IMR-90 (cell line): Measurements from ENCODE around the gene AFAP1L2. TPM values are rescaled to one million over a fixed set of nuclear protein-coding genes. Genes with fewer than 3 reads are reported as not detected.

ENCODE experiments used
- ATAC-seq: fragments of 200-7000 bp; cut with Tn5 transposase; 2 replicates; pipeline ENCODE4 v1.9.1; 2020; ENCODE audit warnings: low read depth, mild to moderate bottlenecking, moderate library complexity
- BruUV-seq: library from RNA; stranded (reverse); fragments of 400-500 nt; replicated peaks from 2 replicates; lab custom pipeline; 2021; lab: Mats Ljungman, UMichigan
- CTCF ChIA-PET: fragments of 300-600 bp; formaldehyde crosslinking; extraction: SDS; loops from one replicate; lab custom pipeline; 2021; ENCODE audit warnings: antibody characterized with exemption; lab: Yijun Ruan, JAX
- POLR2A ChIA-PET: fragments of 300-600 bp; sonication (Branson Sonifier 250); formaldehyde crosslinking; loops from one replicate; lab custom pipeline; 2022; ENCODE audit warnings: antibody characterized with exemption; ENCODE audit not compliant: unreplicated experiment; lab: Charles Lee
- DNase-seq: peaks from one replicate; pipeline ENCODE4 v3.0.0; 2013
- H2AFZ ChIP-seq: replicated peaks from 2 replicates; pipeline ENCODE3; 2013; ENCODE audit warnings: low read length, mild to moderate bottlenecking; ENCODE audit not compliant: poor library complexity
- H2AK5ac ChIP-seq: 2 replicates; pipeline ENCODE4 v1.6.1; 2013; ENCODE audit warnings: low read depth, low read length, inconsistent platforms
- H2AK9ac ChIP-seq: replicated peaks from 2 replicates; pipeline ENCODE3; 2013; ENCODE audit warnings: mild to moderate bottlenecking, low read depth, low read length, moderate library complexity; ENCODE audit not compliant: poor library complexity
- H2BK120ac ChIP-seq: 2 replicates; pipeline ENCODE4 v1.6.1; 2013; ENCODE audit warnings: low read depth, low read length, inconsistent platforms
- H2BK15ac ChIP-seq: 3 replicates; pipeline ENCODE4 v1.6.1; 2013; ENCODE audit warnings: low read depth, low read length, inconsistent platforms
- H2BK20ac ChIP-seq: 2 replicates; pipeline ENCODE4 v1.6.1; 2013; ENCODE audit warnings: low read depth, mild to moderate bottlenecking, inconsistent platforms, low read length, moderate library complexity
- H2BK5ac ChIP-seq: 2 replicates; pipeline ENCODE4 v1.6.1; 2013; ENCODE audit warnings: mild to moderate bottlenecking, low read depth, low read length, inconsistent platforms; ENCODE audit not compliant: poor library complexity, severe bottlenecking
- H3K14ac ChIP-seq: replicated peaks from 2 replicates; pipeline ENCODE4 v1.6.1; 2013; ENCODE audit warnings: low read depth, low read length, inconsistent platforms
- H3K18ac ChIP-seq: 2 replicates; pipeline ENCODE4 v1.6.1; 2013; ENCODE audit warnings: low read depth, low read length, control low read depth
- H3K23ac ChIP-seq: 2 replicates; pipeline ENCODE4 v1.6.1; 2013; ENCODE audit warnings: low read depth, low read length, inconsistent platforms
- H3K27ac ChIP-seq: 2 replicates; pipeline ENCODE4 v1.5.1; 2013; ENCODE audit warnings: mild to moderate bottlenecking, control low read depth, low read length; ENCODE audit not compliant: insufficient read depth
- H3K27me3 ChIP-seq: 2 replicates; pipeline ENCODE4 v1.6.1; 2013; ENCODE audit warnings: low read length; ENCODE audit not compliant: control insufficient read depth, insufficient read depth
- H3K36me3 ChIP-seq: 2 replicates; pipeline ENCODE4 v1.6.1; 2013; ENCODE audit warnings: low read length, mixed read lengths; ENCODE audit not compliant: control insufficient read depth, insufficient read depth
- H3K4ac ChIP-seq: 2 replicates; pipeline ENCODE4 v1.6.1; 2013; ENCODE audit warnings: low read depth, low read length, inconsistent platforms
- H3K4me1 ChIP-seq: 2 replicates; pipeline ENCODE4 v1.6.1; 2013; ENCODE audit warnings: low read length, mixed read lengths; ENCODE audit not compliant: control insufficient read depth, insufficient read depth
- H3K4me2 ChIP-seq: 2 replicates; pipeline ENCODE4 v1.6.1; 2013; ENCODE audit warnings: low read depth, mild to moderate bottlenecking, control low read depth, low read length, moderate library complexity
- H3K4me3 ChIP-seq: 2 replicates; pipeline ENCODE4 v1.5.1; 2013; ENCODE audit warnings: low read depth, mild to moderate bottlenecking, control low read depth, low read length, moderate library complexity; ENCODE audit not compliant: insufficient read depth
- H3K56ac ChIP-seq: 2 replicates; pipeline ENCODE4 v1.6.1; 2013; ENCODE audit warnings: low read length, inconsistent platforms; ENCODE audit not compliant: insufficient read depth; ENCODE audit errors: extremely low read depth
- H3K79me1 ChIP-seq, 2 experiments: 2 replicates each; pipeline ENCODE4 v1.6.1; 2013; ENCODE audit warnings: low read length in 2 of 2, inconsistent platforms in 1 of 2, low read depth in 1 of 2
- H3K9ac ChIP-seq: 2 replicates; pipeline ENCODE4 v1.6.1; 2013; ENCODE audit warnings: low read depth, low read length, control low read depth
- H3K9me1 ChIP-seq: 2 replicates; pipeline ENCODE4 v1.6.1; 2013; ENCODE audit warnings: low read length, inconsistent platforms; ENCODE audit not compliant: insufficient read depth
- H3K9me3 ChIP-seq: 2 replicates; pipeline ENCODE4 v1.6.1; 2013; ENCODE audit warnings: low read length; ENCODE audit not compliant: control insufficient read depth, insufficient read depth
- H4K20me1 ChIP-seq: 2 replicates; pipeline ENCODE4 v1.6.1; 2013; ENCODE audit warnings: low read length, inconsistent platforms; ENCODE audit not compliant: insufficient read depth
- H4K5ac ChIP-seq: 2 replicates; pipeline ENCODE4 v1.6.1; 2013; ENCODE audit warnings: mild to moderate bottlenecking, low read depth, low read length, control low read depth
- H4K8ac ChIP-seq, 2 experiments: 2 replicates each; pipeline ENCODE4 v1.6.1; 2013; ENCODE audit warnings: low read depth in 2 of 2, low read length in 2 of 2, control low read depth in 1 of 2, inconsistent platforms in 1 of 2
- H4K91ac ChIP-seq: 2 replicates; pipeline ENCODE4 v1.6.1; 2013; ENCODE audit warnings: low read depth, low read length, inconsistent platforms; ENCODE audit not compliant: insufficient read depth
- BHLHE40 ChIP-seq: fragments of 150-350 bp; IDR thresholded peaks from 2 replicates; pipeline ENCODE4 v1.6.1; 2016; ENCODE audit warnings: mild to moderate bottlenecking, low read depth, low read length
- CEBPB ChIP-seq: IDR thresholded peaks from 2 replicates; pipeline ENCODE4 v1.6.1; 2012; ENCODE audit warnings: low read depth, low read length, improper control_type of control experiment
- CHD1 ChIP-seq: IDR thresholded peaks from 2 replicates; pipeline ENCODE4 v1.6.1; 2012; ENCODE audit warnings: low read depth, low read length, improper control_type of control experiment
- FOS ChIP-seq: fragments of 150-350 bp; IDR thresholded peaks from 2 replicates; pipeline ENCODE4 v1.6.1; 2016; ENCODE audit warnings: low read depth, low read length
- MAFK ChIP-seq: IDR thresholded peaks from 2 replicates; pipeline ENCODE4 v1.6.1; 2012; ENCODE audit warnings: low read depth, low read length, improper control_type of control experiment
- MAZ ChIP-seq: IDR thresholded peaks from 2 replicates; pipeline ENCODE4 v1.6.1; 2012; ENCODE audit warnings: low read depth, mild to moderate bottlenecking, low read length, improper control_type of control experiment, moderate library complexity, borderline replicate concordance
- MXI1 ChIP-seq: IDR thresholded peaks from 2 replicates; pipeline ENCODE4 v1.6.1; 2012; ENCODE audit warnings: low read depth, mild to moderate bottlenecking, low read length, moderate library complexity, borderline replicate concordance
- NFE2L2 ChIP-seq: fragments of 150-350 bp; IDR thresholded peaks from 2 replicates; pipeline ENCODE4 v1.6.1; 2016; ENCODE audit warnings: low read depth, mild to moderate bottlenecking, low read length
- POLR2A ChIP-seq: IDR thresholded peaks from 2 replicates; pipeline ENCODE4 v1.6.1; 2012; ENCODE audit warnings: mild to moderate bottlenecking, low read depth, low read length
- RAD21 ChIP-seq: IDR thresholded peaks from 2 replicates; pipeline ENCODE4 v1.6.1; 2012; ENCODE audit warnings: low read length, improper control_type of control experiment
- RCOR1 ChIP-seq: IDR thresholded peaks from 2 replicates; pipeline ENCODE4 v1.6.1; 2012; ENCODE audit warnings: mild to moderate bottlenecking, low read length, improper control_type of control experiment; ENCODE audit not compliant: insufficient replicate concordance
- RFX5 ChIP-seq: IDR thresholded peaks from 2 replicates; pipeline ENCODE4 v1.8.0; 2012; ENCODE audit warnings: low read depth, mild to moderate bottlenecking, low read length, moderate library complexity
- SMC3 ChIP-seq: fragments of 150-350 bp; IDR thresholded peaks from 2 replicates; pipeline ENCODE4 v1.6.1; 2016; ENCODE audit warnings: low read depth, mild to moderate bottlenecking, antibody characterized with exemption, low read length, moderate library complexity
- WGBS, 2 experiments: methylation state at CpG; one replicate each; pipeline versions ENCODE4 v1.1.5 to v1.1.7; 2013; ENCODE audit warnings: missing lambda C conversion rate in 2 of 2; ENCODE audit not compliant: insufficient read length in 1 of 2; ENCODE audit errors: extremely low coverage in 2 of 2; 5-methylcytosine and 5-hydroxymethylcytosine counted together
- dilution Hi-C: fragments of 300-500 bp; cut with HindIII; formaldehyde crosslinking; loops from one replicate; pipeline ENCODE4 v1.14.3; 2018; ENCODE audit warnings: low sequenced_read_pairs; ENCODE audit not compliant: unreplicated experiment
- in situ Hi-C: fragments of 300-500 bp; cut with MboI; formaldehyde crosslinking; loops from 3 replicates; pipeline ENCODE4 v1.14.3; 2019; ENCODE audit warnings: low sequenced_read_pairs, inconsistent platforms, mixed read lengths
- intact Hi-C: fragments of 100-400 bp; cut with micrococcal nuclease; formaldehyde crosslinking; loops from 2 replicates; pipeline ENCODE4 v1.10.0; 2022
- polyA plus RNA-seq, 3 experiments: library from polyadenylated mRNA; depleted of rRNA; stranded (reverse); fragments of >200 nt; gene quantifications; 2 replicates each; pipeline ENCODE4 v1.2.3, GENCODE V29; 2012; ENCODE audit warnings: low replicate concordance in 1 of 3
- total RNA-seq: library from RNA; depleted of rRNA; stranded (reverse); fragments of >200 nt; gene quantifications from 2 replicates; pipeline ENCODE4 v1.2.3, GENCODE V29; 2012
- TF ChIP-seq, protein P1 (sequence below): fragments of 150-350 bp; IDR thresholded peaks from 2 replicates; pipeline ENCODE4 v1.6.1; 2016; ENCODE audit warnings: low read depth, mild to moderate bottlenecking, low read length, moderate library complexity, borderline replicate concordance
- TF ChIP-seq, protein P2 (sequence below): fragments of 150-350 bp; IDR thresholded peaks from 2 replicates; pipeline ENCODE4 v1.6.1; 2017; ENCODE audit warnings: mild to moderate bottlenecking, antibody characterized with exemption, low read length, low read depth
- TF ChIP-seq, protein P3 (sequence below): conservative IDR thresholded peaks from 2 replicates; pipeline ENCODE4 v1.5.1; 2012; ENCODE audit warnings: mild to moderate bottlenecking, low read depth, low read length, improper control_type of control experiment

The AFAP1L2 gene
- total and polyA plus RNA-seq, 2 of the 4 experiments (the other 2 are of a cell fraction) = under 0.01 to 0.10 TPM

DNA sequence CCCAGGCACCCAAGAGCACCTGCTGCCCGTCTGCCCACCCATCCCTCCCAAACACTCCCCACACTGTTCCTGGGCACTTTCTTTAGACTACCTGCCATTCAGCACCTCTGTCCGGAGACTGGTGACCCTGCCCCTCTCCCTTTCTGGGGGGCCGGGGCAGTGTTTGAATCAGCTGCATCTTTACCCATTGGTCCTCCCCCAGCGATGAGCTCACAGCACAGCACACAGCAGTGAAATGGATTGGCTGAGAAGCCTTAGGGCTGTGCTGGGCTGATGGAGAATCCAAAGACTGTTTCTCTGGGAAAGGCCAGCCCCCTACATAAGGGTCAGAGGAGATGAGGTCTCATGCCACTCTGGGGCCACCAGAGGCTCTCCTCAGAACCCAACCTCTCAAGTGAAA lies 125.0 kb downstream of the AFAP1L2 start:
- in situ Hi-C loops (no loop called here), dilution Hi-C loops (no loop called here), intact Hi-C loops (no loop called here)
- Histone ChIP-seq H3K79me1 (no peaks in the 10 kb centered on the region), H3K18ac (no peak overlapping the region), H3K27ac (no peak overlapping the region), H2BK120ac (no peak overlapping the region), H2AFZ (no peak overlapping the region), H3K4ac (no peak overlapping the region), H4K5ac (no peak overlapping the region), H4K20me1 (no peaks in the 10 kb centered on the region), H3K9ac (no peak overlapping the region), H3K56ac (no peak overlapping the region), H2BK15ac (no peak overlapping the region), H2AK9ac (no peak overlapping the region), H3K4me3 (no peak overlapping the region), H2BK5ac (no peak overlapping the region), H3K4me1 (no peaks in the 10 kb centered on the region), H2AK5ac (no peak overlapping the region), H4K8ac (no peak overlapping the region), H3K9me1 (no peaks in the 10 kb centered on the region), H3K14ac (no peak overlapping the region), H3K36me3 (no peaks in the 10 kb centered on the region), H3K23ac (no peak overlapping the region), H3K27me3 (peaks cover 54% of the 10 kb centered on the region), H3K9me3 (no peaks in the 10 kb centered on the region), H2BK20ac (no peak overlapping the region), H4K91ac (no peak overlapping the region), H3K4me2 (no peak overlapping the region)
- CTCF ChIA-PET = no interaction called here
- no peak for TF ChIP-seq CEBPB
- TF ChIP-seq, protein P1, sequence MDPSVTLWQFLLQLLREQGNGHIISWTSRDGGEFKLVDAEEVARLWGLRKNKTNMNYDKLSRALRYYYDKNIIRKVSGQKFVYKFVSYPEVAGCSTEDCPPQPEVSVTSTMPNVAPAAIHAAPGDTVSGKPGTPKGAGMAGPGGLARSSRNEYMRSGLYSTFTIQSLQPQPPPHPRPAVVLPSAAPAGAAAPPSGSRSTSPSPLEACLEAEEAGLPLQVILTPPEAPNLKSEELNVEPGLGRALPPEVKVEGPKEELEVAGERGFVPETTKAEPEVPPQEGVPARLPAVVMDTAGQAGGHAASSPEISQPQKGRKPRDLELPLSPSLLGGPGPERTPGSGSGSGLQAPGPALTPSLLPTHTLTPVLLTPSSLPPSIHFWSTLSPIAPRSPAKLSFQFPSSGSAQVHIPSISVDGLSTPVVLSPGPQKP = no peak
- TF ChIP-seq MAZ = no peak
- no peak for TF ChIP-seq CHD1
- TF ChIP-seq MXI1 = no peak
- TF ChIP-seq RCOR1 = no peak
- no peak for TF ChIP-seq MAFK
- TF ChIP-seq NFE2L2 = no peak
- TF ChIP-seq, protein P2, sequence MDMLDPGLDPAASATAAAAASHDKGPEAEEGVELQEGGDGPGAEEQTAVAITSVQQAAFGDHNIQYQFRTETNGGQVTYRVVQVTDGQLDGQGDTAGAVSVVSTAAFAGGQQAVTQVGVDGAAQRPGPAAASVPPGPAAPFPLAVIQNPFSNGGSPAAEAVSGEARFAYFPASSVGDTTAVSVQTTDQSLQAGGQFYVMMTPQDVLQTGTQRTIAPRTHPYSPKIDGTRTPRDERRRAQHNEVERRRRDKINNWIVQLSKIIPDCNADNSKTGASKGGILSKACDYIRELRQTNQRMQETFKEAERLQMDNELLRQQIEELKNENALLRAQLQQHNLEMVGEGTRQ = no peak
- TF ChIP-seq, protein P3, sequence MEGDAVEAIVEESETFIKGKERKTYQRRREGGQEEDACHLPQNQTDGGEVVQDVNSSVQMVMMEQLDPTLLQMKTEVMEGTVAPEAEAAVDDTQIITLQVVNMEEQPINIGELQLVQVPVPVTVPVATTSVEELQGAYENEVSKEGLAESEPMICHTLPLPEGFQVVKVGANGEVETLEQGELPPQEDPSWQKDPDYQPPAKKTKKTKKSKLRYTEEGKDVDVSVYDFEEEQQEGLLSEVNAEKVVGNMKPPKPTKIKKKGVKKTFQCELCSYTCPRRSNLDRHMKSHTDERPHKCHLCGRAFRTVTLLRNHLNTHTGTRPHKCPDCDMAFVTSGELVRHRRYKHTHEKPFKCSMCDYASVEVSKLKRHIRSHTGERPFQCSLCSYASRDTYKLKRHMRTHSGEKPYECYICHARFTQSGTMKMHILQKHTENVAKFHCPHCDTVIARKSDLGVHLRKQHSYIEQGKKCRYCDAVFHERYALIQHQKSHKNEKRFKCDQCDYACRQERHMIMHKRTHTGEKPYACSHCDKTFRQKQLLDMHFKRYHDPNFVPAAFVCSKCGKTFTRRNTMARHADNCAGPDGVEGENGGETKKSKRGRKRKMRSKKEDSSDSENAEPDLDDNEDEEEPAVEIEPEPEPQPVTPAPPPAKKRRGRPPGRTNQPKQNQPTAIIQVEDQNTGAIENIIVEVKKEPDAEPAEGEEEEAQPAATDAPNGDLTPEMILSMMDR = no peak
- TF ChIP-seq POLR2A = no peak
- no peak for TF ChIP-seq RAD21
- TF ChIP-seq FOS = no peak
- no peak for TF ChIP-seq SMC3
- no peak for TF ChIP-seq BHLHE40
- no peak for TF ChIP-seq RFX5
- POLR2A ChIA-PET = no interaction called here
- DNase-seq (no peak), ATAC-seq (no peak)
- no CpG with 5 or more reads among the region's 4 CpGs for WGBS, 2 experiments
- no TSS peak for BruUV-seq
